Naive thymus-derived CD8-positive, alpha-beta T cell (primary cell): Measurements from ENCODE around the gene HOXA3. TPM values are rescaled to one million over a fixed set of nuclear protein-coding genes. Genes with fewer than 3 reads are reported as not detected.

Experiments used
- ATAC-seq, 2 donors: fragments of 150-1000 bp; cut with Tn5 transposase in 1 of 2; sonication (Bioruptor Pico), chemical (Tn5 transposase) in 1 of 2; 1 replicate in 1 of 2; 2 replicates in 1 of 2; pipeline ENCODE4 v1.10.0; 2021; ENCODE audit warnings: mild to moderate bottlenecking in 2 of 2, moderate library complexity in 2 of 2
- POLR2A ChIA-PET: fragments of 350-600 bp; sonication (Branson Sonifier 250); formaldehyde crosslinking; loops from one replicate; lab custom pipeline; 2021; ENCODE audit warnings: antibody characterized with exemption; lab: Charles Lee
- DNase-seq, 10 donors: peaks; one replicate each; pipeline versions ENCODE4 v3.0.0 to v3.0.0-alpha.2; 2020 to 2022
- H3K27ac Mint-ChIP-seq, 10 donors: one replicate each; pipeline ENCODE4 v1.8.0; 2020 to 2022; ENCODE audit warnings: mild to moderate bottlenecking in 10 of 10, mixed read lengths in 10 of 10, moderate library complexity in 4 of 10, inconsistent platforms in 1 of 10
- H3K27me3 Mint-ChIP-seq, 5 donors: one replicate each; pipeline ENCODE4 v1.8.0; 2021 to 2022; ENCODE audit warnings: mixed read lengths in 5 of 5
- H3K36me3 Mint-ChIP-seq, 3 donors: one replicate each; pipeline ENCODE4 v1.8.0; 2020 to 2022; ENCODE audit warnings: mixed read lengths in 3 of 3, mild to moderate bottlenecking in 2 of 3, inconsistent platforms in 1 of 3
- H3K4me1 Mint-ChIP-seq, 4 donors: one replicate each; pipeline ENCODE4 v1.8.0; 2021 to 2022; ENCODE audit warnings: mixed read lengths in 4 of 4
- H3K4me3 Mint-ChIP-seq, 10 donors: one replicate each; pipeline ENCODE4 v1.8.0; 2020 to 2022; ENCODE audit warnings: mild to moderate bottlenecking in 10 of 10, mixed read lengths in 10 of 10, moderate library complexity in 6 of 10, inconsistent platforms in 1 of 10
- H3K9me3 Mint-ChIP-seq, 9 donors: one replicate each; pipeline ENCODE4 v1.8.0; 2020 to 2022; ENCODE audit warnings: mixed read lengths in 9 of 9, mild to moderate bottlenecking in 3 of 9, inconsistent platforms in 1 of 9, moderate library complexity in 1 of 9
- polyA plus RNA-seq, 3 donors: library from polyadenylated mRNA; unstranded; fragments of 300-500 nt; fragmentation: Illumina TruSeq; gene quantifications; one replicate each; pipeline ENCODE4 v1.2.3, GENCODE V29; 2021
- total RNA-seq, 8 experiments: library from RNA in 2 of 8; stranded (reverse) in 2 of 8; gene quantifications; one replicate each; pipeline ENCODE4 v1.2.3 and lab custom pipeline; 2021 to 2026

Gene HOXA3
- total and polyA plus RNA-seq, 5 experiments from 2014 or later = not detected

- H3K27me3 Mint-ChIP-seq = peaks cover 27 to 75% (median 52%) of the 10 kb centered on the region in 5 donors
- H3K36me3 Mint-ChIP-seq = no peaks in the 10 kb centered on the region
- ATAC-seq (no peak), DNase-seq (no peak)
- no peak overlapping the region for H3K4me3 Mint-ChIP-seq
- H3K9me3 Mint-ChIP-seq = peaks cover 0 to 2% (median 0%) of the 10 kb centered on the region in 9 donors
- POLR2A ChIA-PET = no interaction called here
- H3K4me1 Mint-ChIP-seq = peaks cover 0 to 2% (median under 1%) of the 10 kb centered on the region in 4 donors
- H3K27ac Mint-ChIP-seq = peak overlapping the region in 1 of 10 donors; percentile 44
Measured at GRCh38 chr7:27141923-27142579, 10.3 kb downstream of the HOXA3 start.

DNA sequence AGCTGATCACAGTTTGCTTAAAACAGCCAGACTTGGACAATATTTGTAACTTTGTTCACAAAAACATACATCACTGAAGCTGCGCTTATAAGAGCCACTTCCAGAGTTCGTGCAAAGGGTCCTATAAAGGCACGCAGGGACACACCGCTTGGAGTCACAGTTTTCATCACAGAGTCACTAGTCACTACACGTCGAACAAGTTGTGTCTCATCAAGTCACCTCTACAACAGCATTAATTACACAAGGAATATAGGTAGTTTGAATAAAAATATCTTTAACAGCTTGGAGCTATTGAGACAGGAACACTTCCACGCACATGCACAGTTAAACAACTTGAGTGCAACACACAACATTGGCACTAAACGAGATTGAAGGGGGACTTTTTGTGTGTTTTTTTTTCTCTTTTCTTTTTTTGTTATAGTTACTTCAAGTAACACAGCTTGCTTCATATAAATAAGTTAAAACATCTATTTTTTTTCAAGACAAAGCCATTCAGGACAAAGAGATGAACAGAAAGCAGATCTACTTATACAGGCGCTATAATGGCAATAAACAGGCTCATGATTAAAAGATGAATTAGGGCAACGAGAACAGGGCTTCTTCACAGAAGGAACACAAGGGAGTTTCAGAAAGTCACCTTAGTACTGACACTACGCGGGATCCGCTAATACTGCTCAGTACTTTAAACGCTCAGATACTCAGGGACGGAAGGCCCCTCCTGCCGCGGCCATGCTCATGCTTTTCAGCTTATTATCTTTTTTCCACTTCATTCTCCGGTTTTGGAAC is 11.1 kb downstream of the HOXA3 start:
- Mint-ChIP-seq H3K27ac (no peak overlapping the region), H3K9me3 (peaks cover 0 to 2% (median 0%) of the 10 kb centered on the region in 9 donors), H3K27me3 (peaks cover 22 to 75% (median 47%) of the 10 kb centered on the region in 5 donors), H3K4me1 (no peaks in the 10 kb centered on the region), H3K36me3 (no peaks in the 10 kb centered on the region), H3K4me3 (no peak overlapping the region)
- DNase-seq (no peak), ATAC-seq (no peak)
- POLR2A ChIA-PET = no interaction called here

- Mint-ChIP-seq H3K27ac (no peak overlapping the region), H3K9me3 (peaks cover 0 to 2% (median 0%) of the 10 kb centered on the region in 9 donors), H3K36me3 (no peaks in the 10 kb centered on the region), H3K4me3 (no peak overlapping the region), H3K27me3 (peaks cover 24 to 73% (median 45%) of the 10 kb centered on the region in 5 donors), H3K4me1 (peaks cover 2 to 6% (median 5%) of the 10 kb centered on the region in 4 donors)
- no peak for DNase-seq
- no peak for ATAC-seq
- POLR2A ChIA-PET = no interaction called here
Measured at GRCh38 chr7:27140126-27140857, 12.1 kb downstream of the HOXA3 start.

DNA sequence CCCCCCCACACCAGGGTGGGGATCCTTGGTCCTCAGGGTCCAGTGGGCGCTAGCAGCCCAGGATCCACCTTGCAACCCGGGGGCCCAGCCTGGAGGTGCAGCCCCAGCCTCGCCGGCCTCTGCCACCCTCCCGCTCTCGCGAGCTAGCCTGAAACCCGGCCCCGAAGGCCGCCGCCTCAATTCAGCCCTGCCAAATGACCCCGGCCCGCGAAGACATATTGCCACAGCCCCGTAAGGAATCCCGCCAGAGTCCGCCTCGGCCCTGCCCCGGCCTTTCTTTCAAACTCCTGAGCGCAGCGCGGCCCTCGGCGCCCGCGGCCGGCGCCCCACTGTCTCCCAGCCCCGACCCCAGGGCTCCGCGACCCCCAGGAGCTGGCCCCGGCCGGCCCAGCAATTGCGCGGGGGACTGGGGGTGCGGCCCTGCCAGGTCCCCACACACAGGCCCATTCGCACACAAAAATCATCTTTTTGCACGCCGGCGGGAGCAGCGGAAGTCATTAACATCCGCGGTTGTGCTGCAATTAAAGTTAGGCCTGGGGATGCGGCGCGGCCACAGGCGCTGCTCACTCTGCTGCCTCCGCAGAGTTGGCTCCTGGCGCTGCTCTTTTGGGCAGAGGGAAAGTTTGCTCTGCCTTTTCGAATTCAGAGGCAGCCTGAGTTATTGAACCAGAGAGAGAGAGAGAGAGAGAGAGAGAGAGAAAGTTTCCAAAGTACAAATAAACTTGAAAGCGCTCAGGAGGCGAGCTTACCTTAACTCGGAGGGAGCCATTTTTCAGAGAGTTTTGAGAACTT is 12.9 kb downstream of the HOXA3 start:
- Mint-ChIP-seq H3K27ac (no peak overlapping the region), H3K36me3 (no peaks in the 10 kb centered on the region), H3K27me3 (peaks cover 24 to 75% (median 45%) of the 10 kb centered on the region in 5 donors), H3K9me3 (peaks cover 0 to 2% (median 0%) of the 10 kb centered on the region in 9 donors), H3K4me1 (peaks cover 2 to 11% (median 8%) of the 10 kb centered on the region in 4 donors), H3K4me3 (no peak overlapping the region)
- DNase-seq (no peak), ATAC-seq (no peak)
- POLR2A ChIA-PET = no interaction called here

DNA sequence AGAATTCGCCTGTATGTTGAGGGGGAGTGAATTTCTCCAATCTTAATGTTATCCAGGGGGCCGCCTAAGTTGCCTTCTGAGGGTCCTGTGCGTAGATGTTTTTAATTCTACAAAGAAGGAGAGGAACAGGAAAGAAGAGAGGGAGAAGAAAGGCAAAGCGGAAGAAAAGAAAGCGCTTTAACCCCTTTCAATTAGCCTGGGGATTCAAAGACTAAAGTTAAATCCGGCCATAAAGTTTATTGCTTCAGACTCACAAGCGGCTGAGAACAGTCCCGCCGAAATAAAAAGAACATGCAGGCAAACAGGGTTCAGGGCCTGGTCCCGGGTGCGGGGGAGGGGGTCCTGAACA is 13.4 kb downstream of the HOXA3 start:
- no peak overlapping the region for H3K4me3 Mint-ChIP-seq

GRCh38 chr7:27138472-27138871 is 13.9 kb downstream of the HOXA3 start:
- Mint-ChIP-seq H3K27me3 (peaks cover 28 to 85% (median 51%) of the 10 kb centered on the region in 5 donors), H3K4me1 (peaks cover 2 to 13% (median 8%) of the 10 kb centered on the region in 4 donors), H3K27ac (no peak overlapping the region), H3K36me3 (no peaks in the 10 kb centered on the region), H3K4me3 (no peak overlapping the region), H3K9me3 (peaks cover 0 to 2% (median 0%) of the 10 kb centered on the region in 9 donors)
- no peak for ATAC-seq
- DNase-seq = no peak
- POLR2A ChIA-PET = no interaction called here

More for the DNA sequence above, 13.4 kb downstream of the HOXA3 start:
- no peak for DNase-seq
- POLR2A ChIA-PET = no interaction called here
- ATAC-seq = no peak
- Mint-ChIP-seq H3K4me1 (peaks cover 2 to 13% (median 8%) of the 10 kb centered on the region in 4 donors), H3K36me3 (no peaks in the 10 kb centered on the region), H3K27me3 (peaks cover 28 to 81% (median 49%) of the 10 kb centered on the region in 5 donors), H3K9me3 (peaks cover 0 to 2% (median 0%) of the 10 kb centered on the region in 9 donors), H3K27ac (no peak overlapping the region)

- DNase-seq (no peak), ATAC-seq (no peak)
- no peak overlapping the region for H3K4me3 Mint-ChIP-seq
- POLR2A ChIA-PET = no interaction called here
- H3K4me1 Mint-ChIP-seq = peaks cover 2 to 13% (median 8%) of the 10 kb centered on the region in 4 donors
- H3K27me3 Mint-ChIP-seq = peaks cover 28 to 89% (median 54%) of the 10 kb centered on the region in 5 donors
- H3K36me3 Mint-ChIP-seq = no peaks in the 10 kb centered on the region
- H3K9me3 Mint-ChIP-seq = peaks cover 0 to 2% (median 0%) of the 10 kb centered on the region in 9 donors
- no peak overlapping the region for H3K27ac Mint-ChIP-seq
Measured at GRCh38 chr7:27137640-27138315, 14.6 kb downstream of the HOXA3 start.

- no peak for ATAC-seq
- H3K4me1 Mint-ChIP-seq = peaks cover 2 to 18% (median 10%) of the 10 kb centered on the region in 4 donors
- POLR2A ChIA-PET = no interaction called here
- peaks cover 25 to 73% (median 43%) of the 10 kb centered on the region in 5 donors for H3K27me3 Mint-ChIP-seq
- H3K9me3 Mint-ChIP-seq = no peaks in the 10 kb centered on the region
- H3K36me3 Mint-ChIP-seq = no peaks in the 10 kb centered on the region
- no peak for DNase-seq
- H3K4me3 Mint-ChIP-seq = no peak overlapping the region
- H3K27ac Mint-ChIP-seq = no peak overlapping the region
Measured at GRCh38 chr7:27134392-27134791, 18.0 kb downstream of the HOXA3 start.

- ATAC-seq (no peak), DNase-seq (no peak)
- H3K4me1 Mint-ChIP-seq = peaks cover 2 to 18% (median 10%) of the 10 kb centered on the region in 4 donors
- H3K9me3 Mint-ChIP-seq = no peaks in the 10 kb centered on the region
- peaks cover 25 to 75% (median 46%) of the 10 kb centered on the region in 5 donors for H3K27me3 Mint-ChIP-seq
- H3K27ac Mint-ChIP-seq = no peak overlapping the region
- H3K36me3 Mint-ChIP-seq = no peaks in the 10 kb centered on the region
- POLR2A ChIA-PET = no interaction called here
- H3K4me3 Mint-ChIP-seq = no peak overlapping the region
Measured at GRCh38 chr7:27133409-27134231, 18.8 kb downstream of the HOXA3 start.

DNA sequence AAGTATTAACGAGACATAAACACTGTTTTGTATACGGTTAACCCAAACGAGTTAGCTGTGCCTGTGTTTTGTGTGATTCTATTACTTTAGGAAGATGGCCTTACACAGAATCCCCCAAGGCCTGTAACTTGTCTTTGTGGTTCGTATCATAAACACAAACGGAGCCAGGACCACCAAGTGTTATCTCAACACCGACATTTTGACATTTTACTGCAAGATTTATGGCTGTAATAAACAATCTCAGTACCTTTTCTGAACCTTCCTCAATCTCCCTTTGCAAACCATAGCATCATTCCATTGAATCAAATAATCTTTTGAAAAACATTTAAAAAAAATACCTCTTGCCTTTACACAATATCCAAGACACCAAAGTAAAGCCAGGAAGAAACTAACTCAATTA is 19.4 kb downstream of the HOXA3 start:
- Mint-ChIP-seq H3K4me3 (no peak overlapping the region), H3K27ac (no peak overlapping the region), H3K9me3 (no peaks in the 10 kb centered on the region), H3K27me3 (peaks cover 23 to 75% (median 40%) of the 10 kb centered on the region in 5 donors), H3K4me1 (peaks cover 2 to 18% (median 10%) of the 10 kb centered on the region in 4 donors), H3K36me3 (no peaks in the 10 kb centered on the region)
- DNase-seq (no peak), ATAC-seq (no peak)
- POLR2A ChIA-PET = no interaction called here

DNA sequence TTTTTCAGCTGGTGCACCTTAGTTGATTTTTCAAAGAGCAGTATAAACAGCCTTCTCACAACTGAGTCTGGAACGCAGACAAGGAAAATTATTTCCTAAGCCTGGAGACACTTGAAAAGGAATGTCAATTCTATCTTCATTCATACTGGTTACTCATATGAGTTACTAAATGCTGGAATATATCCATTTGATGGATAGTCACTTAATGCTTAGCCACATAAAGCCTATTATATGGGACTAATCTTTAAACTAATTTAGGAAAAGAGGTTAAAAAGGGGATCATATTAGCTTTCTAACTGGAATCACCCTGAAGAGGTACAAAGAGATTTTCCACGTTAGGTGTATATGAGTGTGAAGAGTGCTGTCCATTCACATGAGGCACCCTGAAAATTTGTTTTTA is 20.2 kb downstream of the HOXA3 start:
- Mint-ChIP-seq H3K27me3 (peaks cover 21 to 75% (median 39%) of the 10 kb centered on the region in 5 donors), H3K9me3 (no peaks in the 10 kb centered on the region), H3K27ac (peak overlapping the region in 1 of 10 donors; percentile 20), H3K4me1 (peaks cover 2 to 18% (median 10%) of the 10 kb centered on the region in 4 donors), H3K36me3 (no peaks in the 10 kb centered on the region), H3K4me3 (peak overlapping the region in 1 of 10 donors; percentile 31)
- ATAC-seq = no peak
- POLR2A ChIA-PET = interaction anchor here (0.6 kb wide), 1 partner anchor 18 kb away, joined by 3 read pairs; no protein-coding TSS in a partner anchor
- DNase-seq = no peak
